H1 (cell line): ENCODE results near the gene GNB3. TPM values are rescaled to one million over a fixed set of nuclear protein-coding genes. Genes with fewer than 3 reads are reported as not detected.

ENCODE experiments used
- CTCF ChIA-PET: fragments of 300-600 bp; sonication (Branson Sonifier 250); formaldehyde crosslinking; loops from one replicate; lab custom pipeline; 2021; ENCODE audit not compliant: partially characterized antibody; lab: Charles Lee
- POLR2A ChIA-PET: fragments of 300-600 bp; sonication (Branson Sonifier 250); formaldehyde crosslinking; loops from one replicate; lab custom pipeline; 2021; ENCODE audit warnings: inconsistent platforms; ENCODE audit not compliant: partially characterized antibody; lab: Charles Lee
- DNase-seq, 2 experiments: peaks; one replicate each; pipeline versions ENCODE4 v3.0.0 to v3.0.0-alpha.2; 2010 to 2022; ENCODE audit warnings: low spot score in 2 of 2, low read depth in 1 of 2, mixed read lengths in 1 of 2
- FAIRE-seq: peaks from 2 replicates; lab custom pipeline; 2011; peaks lifted over from hg19 to GRCh38; lab: Jason Lieb, UNC
- H2AFZ ChIP-seq: 2 replicates; pipeline ENCODE4 v1.8.1; 2012; ENCODE audit warnings: low read length, inconsistent platforms
- H2AK5ac ChIP-seq: 2 replicates; pipeline ENCODE4 v1.6.1; 2013; ENCODE audit warnings: low read depth, low read length
- H2BK120ac ChIP-seq: replicated peaks from 2 replicates; pipeline ENCODE3; 2013; ENCODE audit warnings: low read depth, low read length, inconsistent platforms
- H2BK12ac ChIP-seq: 2 replicates; pipeline ENCODE4 v1.6.1; 2013; ENCODE audit warnings: low read depth, low read length
- H2BK15ac ChIP-seq: 2 replicates; pipeline ENCODE4 v1.6.1; 2013; ENCODE audit warnings: low read length
- H2BK20ac ChIP-seq: 2 replicates; pipeline ENCODE4 v1.6.1; 2013; ENCODE audit warnings: low read length
- H2BK5ac ChIP-seq: 2 replicates; pipeline ENCODE4 v1.6.1; 2013; ENCODE audit warnings: low read depth, low read length
- H3K14ac ChIP-seq: 2 replicates; pipeline ENCODE4 v1.6.1; 2013; ENCODE audit warnings: inconsistent platforms; ENCODE audit not compliant: insufficient read length
- H3K18ac ChIP-seq: 2 replicates; pipeline ENCODE4 v1.6.1; 2013; ENCODE audit warnings: low read length; ENCODE audit errors: extremely low read depth
- H3K23ac ChIP-seq: 2 replicates; pipeline ENCODE4 v1.6.1; 2013; ENCODE audit warnings: inconsistent platforms; ENCODE audit not compliant: insufficient read length
- H3K23me2 ChIP-seq: 2 replicates; pipeline ENCODE4 v1.6.1; 2013; ENCODE audit warnings: low read depth, low read length
- H3K27ac ChIP-seq: 2 replicates; pipeline ENCODE4 v1.6.1; 2011; ENCODE audit warnings: low read depth, low read length, inconsistent platforms
- H3K27me3 ChIP-seq, 4 experiments: replicated peaks in 1 of 4; 1 replicate in 1 of 4; 2 replicates in 3 of 4; pipeline versions ENCODE4 v1.6.1 to v1.8.1; 2011 to 2013; ENCODE audit warnings: low read length in 3 of 4, mild to moderate bottlenecking in 3 of 4, inconsistent platforms in 2 of 4, mixed read lengths in 2 of 4, moderate library complexity in 1 of 4; ENCODE audit not compliant: control insufficient read depth in 3 of 4, insufficient read depth in 3 of 4; ENCODE audit errors: extremely low read depth in 1 of 4
- H3K36me3 ChIP-seq, 4 experiments: 2 replicates each; pipeline versions ENCODE4 v1.6.1 to v1.8.1; 2011 to 2013; ENCODE audit warnings: mild to moderate bottlenecking in 4 of 4, low read length in 3 of 4, moderate library complexity in 2 of 4, control low read depth in 1 of 4, inconsistent platforms in 1 of 4; ENCODE audit not compliant: insufficient read depth in 4 of 4, control insufficient read depth in 2 of 4
- H3K4ac ChIP-seq: replicated peaks from 2 replicates; pipeline ENCODE3; 2013; ENCODE audit warnings: low read length, low read depth, mixed read lengths, inconsistent platforms; ENCODE audit not compliant: insufficient read length
- H3K4me1 ChIP-seq, 4 experiments: replicated peaks in 1 of 4; 1 replicate in 1 of 4; 2 replicates in 3 of 4; pipeline versions ENCODE4 v1.6.1 to v1.8.1; 2011 to 2013; ENCODE audit warnings: low read length in 3 of 4, inconsistent platforms in 2 of 4, mixed read lengths in 1 of 4; ENCODE audit not compliant: insufficient read depth in 4 of 4, control insufficient read depth in 3 of 4
- H3K4me2 ChIP-seq, 2 experiments: 2 replicates each; pipeline versions ENCODE4 v1.6.1 to v1.8.1; 2011 to 2013; ENCODE audit warnings: low read depth in 2 of 2, low read length in 2 of 2, control low read depth in 1 of 2, inconsistent platforms in 1 of 2, mild to moderate bottlenecking in 1 of 2; ENCODE audit not compliant: insufficient read depth in 1 of 2
- H3K4me3 ChIP-seq, 4 experiments: fragments of 200-600, 300-600 bp in 1 of 4; sonication (generic), shearing (Covaris generic), sonication (Bioruptor Twin) in 1 of 4; 2 replicates each; pipeline versions ENCODE4 v1.5.1 to v1.8.1; 2011 to 2016; ENCODE audit warnings: low read length in 4 of 4, low read depth in 3 of 4, control low read depth in 2 of 4, inconsistent platforms in 2 of 4, mild to moderate bottlenecking in 2 of 4, mixed read lengths in 1 of 4, moderate library complexity in 1 of 4; ENCODE audit not compliant: insufficient read depth in 2 of 4; ENCODE audit errors: extremely low read depth in 1 of 4
- H3K56ac ChIP-seq: replicated peaks from 2 replicates; pipeline ENCODE3; 2013; ENCODE audit warnings: low read depth, mild to moderate bottlenecking, mixed read lengths, low read length, inconsistent platforms; ENCODE audit not compliant: insufficient read length
- H3K79me1 ChIP-seq: 2 replicates; pipeline ENCODE4 v1.6.1; 2013; ENCODE audit warnings: low read depth, low read length, control low read depth
- H3K79me2 ChIP-seq, 2 experiments: 2 replicates each; pipeline versions ENCODE4 v1.6.1 to v1.8.1; 2012 to 2013; ENCODE audit warnings: low read length in 2 of 2, mild to moderate bottlenecking in 2 of 2, inconsistent platforms in 1 of 2; ENCODE audit not compliant: insufficient read depth in 2 of 2, control insufficient read depth in 1 of 2
- H3K9ac ChIP-seq, 4 experiments: replicated peaks in 1 of 4; 1 replicate in 1 of 4; 2 replicates in 3 of 4; pipeline versions ENCODE4 v1.6.1 to v1.8.1; 2011 to 2013; ENCODE audit warnings: low read depth in 3 of 4, low read length in 3 of 4, control low read depth in 2 of 4, mild to moderate bottlenecking in 2 of 4, moderate library complexity in 2 of 4, inconsistent platforms in 1 of 4; ENCODE audit errors: extremely low read depth in 1 of 4
- H3K9me3 ChIP-seq, 2 experiments: 2 replicates each; pipeline versions ENCODE4 v1.6.1 to v1.8.1; 2012 to 2013; ENCODE audit warnings: mild to moderate bottlenecking in 2 of 2, moderate library complexity in 2 of 2, control low read depth in 1 of 2, inconsistent platforms in 1 of 2, low read depth in 1 of 2, low read length in 1 of 2, mixed read lengths in 1 of 2; ENCODE audit not compliant: insufficient read depth in 2 of 2
- H4K20me1 ChIP-seq, 2 experiments: replicated peaks in 1 of 2; 2 replicates each; pipeline versions ENCODE3 to v1.8.1; 2011 to 2013; ENCODE audit warnings: inconsistent platforms in 2 of 2, low read length in 2 of 2, mild to moderate bottlenecking in 1 of 2; ENCODE audit not compliant: insufficient read depth in 2 of 2, control insufficient read depth in 1 of 2
- H4K5ac ChIP-seq: 2 replicates; pipeline ENCODE4 v1.6.1; 2013; ENCODE audit warnings: low read length, low read depth, mixed read lengths, inconsistent platforms; ENCODE audit not compliant: insufficient read length
- H4K8ac ChIP-seq: 2 replicates; pipeline ENCODE4 v1.8.0; 2013; ENCODE audit warnings: mild to moderate bottlenecking, moderate library complexity, low read length, inconsistent platforms; ENCODE audit not compliant: insufficient read depth; ENCODE audit errors: extremely low read depth
- H4K91ac ChIP-seq: replicated peaks from 2 replicates; pipeline ENCODE3; 2013; ENCODE audit warnings: low read length, mixed read lengths, inconsistent platforms; ENCODE audit not compliant: insufficient read length
- EZH2 ChIP-seq: fragments of 200-600 bp; sonication (generic); IDR thresholded peaks from 2 replicates; pipeline ENCODE4 v1.7.1; 2012; ENCODE audit warnings: low read depth, mild to moderate bottlenecking, moderate library complexity, low read length, inconsistent platforms; ENCODE audit not compliant: severe bottlenecking
- GTF2F1 ChIP-seq: IDR thresholded peaks from 2 replicates; pipeline ENCODE4 v1.6.1; 2012; ENCODE audit warnings: low read depth, low read length, improper control_type of control experiment, borderline replicate concordance
- POLR2AphosphoS5 ChIP-seq: IDR thresholded peaks from 2 replicates; pipeline ENCODE4 v1.6.1; 2011; ENCODE audit warnings: low read depth, low read length
- RAD21 ChIP-seq, 2 experiments: IDR thresholded peaks in 1 of 2; conservative IDR thresholded peaks in 1 of 2; 2 replicates each; pipeline ENCODE4 v1.6.1; 2011; ENCODE audit warnings: low read depth in 2 of 2, low read length in 2 of 2, improper control_type of control experiment in 1 of 2, inconsistent platforms in 1 of 2, mild to moderate bottlenecking in 1 of 2, moderate library complexity in 1 of 2
- RNF2 ChIP-seq: fragments of 200-900, 300-1000 bp; sonication (generic); IDR thresholded peaks from 2 replicates; pipeline ENCODE4 v1.7.1; 2016; ENCODE audit warnings: borderline replicate concordance, low read depth, mild to moderate bottlenecking, antibody characterized with exemption, low read length; ENCODE audit not compliant: poor library complexity, severe bottlenecking; ENCODE audit errors: missing control alignments
- SRF ChIP-seq: IDR thresholded peaks from 2 replicates; pipeline ENCODE4 v1.6.1; 2011; ENCODE audit warnings: mild to moderate bottlenecking, low read depth, low read length, moderate library complexity
- USF2 ChIP-seq: IDR thresholded peaks from 2 replicates; pipeline ENCODE4 v1.6.1; 2011; ENCODE audit warnings: low read length, improper control_type of control experiment
- WGBS, 2 experiments: shearing (Covaris generic) in 1 of 2; methylation state at CpG; one replicate each; pipeline versions ENCODE4 v1.1.6 to v1.1.7; 2013 to 2015; ENCODE audit warnings: low lambda C conversion rate in 2 of 2, mixed read lengths in 2 of 2, inconsistent platforms in 1 of 2, low coverage in 1 of 2, missing lambda C conversion rate in 1 of 2; ENCODE audit not compliant: insufficient replicate concordance in 2 of 2, insufficient coverage in 1 of 2, insufficient read length in 1 of 2; ENCODE audit errors: extremely low coverage in 1 of 2, missing lambda C conversion rate in 1 of 2; 5-methylcytosine and 5-hydroxymethylcytosine counted together
- polyA plus RNA-seq, 7 experiments: library from polyadenylated mRNA; depleted of rRNA in 3 of 7; stranded (reverse) in 5 of 7; unstranded in 2 of 7; fragments of >200 nt in 5 of 7; fragments of 200-250 nt in 2 of 7; gene quantifications; 1 replicate in 5 of 7; 2 replicates in 1 of 7; 4 replicates in 1 of 7; pipeline versions ENCODE4 v1.2.1 to v1.2.3, GENCODE V29; 2011 to 2013; ENCODE audit warnings: missing spikeins in 2 of 7, mixed read lengths in 2 of 7
- total RNA-seq: library from RNA; stranded (reverse); fragmentation: NEBNext Ultra II Directional; extraction: Animal tissue kit (Norgen Biotek cat#: 25700); gene quantifications from 2 replicates; pipeline ENCODE4 v1.2.1, GENCODE V29; 2021

Gene GNB3
- total and polyA plus RNA-seq, 2 of the 8 experiments (the other 6 are each of a cell fraction or from before 2014, with no cell fraction given) = 9.9 TPM

- no peak overlapping the region for H3K27ac ChIP-seq
- POLR2A ChIA-PET = interaction anchor here (1.1 kb wide), 1 partner anchor 17 kb away, joined by 3 read pairs; no protein-coding TSS in a partner anchor
- H3K79me1 ChIP-seq = no peaks in the 10 kb centered on the region
- no peak overlapping the region for H2AK5ac ChIP-seq
- H3K14ac ChIP-seq = no peak overlapping the region
- H2AFZ ChIP-seq = no peak overlapping the region
- no peaks in the 10 kb centered on the region for H3K79me2 ChIP-seq
- no peaks in the 10 kb centered on the region for H4K20me1 ChIP-seq
- H3K4me2 ChIP-seq = no peak overlapping the region
- H2BK12ac ChIP-seq = no peak overlapping the region
- no peak overlapping the region for H3K56ac ChIP-seq
- no peak overlapping the region for H2BK5ac ChIP-seq
- H3K27me3 ChIP-seq = 0 out of 7 replicates have a peak, but pooled peaks cover 0 to 3% (median 0%) of the 10 kb centered on the region in 4 experiments
- H3K9me3 ChIP-seq = 0 out of 4 replicates have a peak, but pooled peaks cover 0 to 1% of the 10 kb centered on the region in 2 experiments
- H3K23me2 ChIP-seq = no peaks in the 10 kb centered on the region
- CTCF ChIA-PET = interaction anchor here (1.6 kb wide), 1 partner anchor 21 kb away, joined by 6 read pairs; no protein-coding TSS in a partner anchor
- no peak overlapping the region for H3K4ac ChIP-seq
- no peak overlapping the region for H2BK20ac ChIP-seq
- H2BK120ac ChIP-seq = no peak overlapping the region
- DNase-seq (no peak), FAIRE-seq (no peak)
- H2BK15ac ChIP-seq = no peak overlapping the region
- no peak overlapping the region for H3K9ac ChIP-seq
- 86% methylated on average over 5 of the region's 5 CpGs; no CpG with 5 or more reads in 1 of the 2 experiments for WGBS, 2 experiments
- H3K4me1 ChIP-seq = no peaks in the 10 kb centered on the region; a peak in 1 of 7 replicates
- no peak overlapping the region for H4K91ac ChIP-seq
- H3K4me3 ChIP-seq = no peak overlapping the region
- no peak overlapping the region for H4K5ac ChIP-seq
- no peaks in the 10 kb centered on the region for H3K36me3 ChIP-seq
- no peak overlapping the region for H3K18ac ChIP-seq
- no peak overlapping the region for H3K23ac ChIP-seq
- H4K8ac ChIP-seq = no peak overlapping the region
- TF ChIP-seq RAD21 (IDR thresholded peaks at IDR 0.05 in 1 of 2, conservative IDR thresholded peaks at IDR 0.05 in 1 of 2; ENCODE audit: low read depth in 2 of 2, low read length in 2 of 2) (no peak), POLR2AphosphoS5 (no peak), GTF2F1 (no peak), RNF2 (no peak), USF2 (no peak), EZH2 (no peak), SRF (no peak)
Measured at GRCh38 chr12:6799147-6799546, 41.6 kb upstream of the GNB3 start.
